Vagina (tissue), 2 donors: ENCODE measurements around the gene FCN3. TPM values are rescaled to one million over a fixed set of nuclear protein-coding genes. Genes with fewer than 3 reads are reported as not detected.

Experiments
- DNase-seq, 2 donors: peaks; one replicate each; pipeline ENCODE4 v3.0.0-alpha.2; 2017; ENCODE audit errors: extremely low spot score in 2 of 2
- H3K27ac ChIP-seq: fragments of 200-600 bp; sonication (generic); one replicate; pipeline ENCODE4 v1.5.1; 2019
- H3K27me3 ChIP-seq: fragments of 200-600 bp; sonication (generic); one replicate; pipeline ENCODE4 v1.5.1; 2019
- H3K36me3 ChIP-seq, 2 donors: fragments of 200-600 bp; sonication (generic); one replicate each; pipeline ENCODE4 v1.5.1; 2017 to 2019
- H3K4me1 ChIP-seq: fragments of 200-600 bp; sonication (generic); one replicate; pipeline ENCODE4 v1.5.1; 2019
- H3K4me3 ChIP-seq, 2 donors: fragments of 200-600 bp; sonication (generic); 1 replicate in 1 of 2; 2 replicates in 1 of 2; pipeline ENCODE4 v1.5.1; 2016 to 2019
- H3K9me3 ChIP-seq: fragments of 200-600 bp; sonication (generic); one replicate; pipeline ENCODE4 v1.5.1; 2019
- POLR2A ChIP-seq, 2 donors: fragments of 450-650 bp; IDR thresholded peaks; one replicate each; pipeline ENCODE4 v1.6.1; 2017; ENCODE audit warnings: antibody characterized with exemption in 2 of 2, mild to moderate bottlenecking in 2 of 2, moderate library complexity in 2 of 2
- POLR2AphosphoS5 ChIP-seq, 2 donors: sonication (generic); formaldehyde crosslinking; IDR thresholded peaks; one replicate each; pipeline ENCODE4 v1.9.0; 2017; ENCODE audit warnings: antibody characterized with exemption in 2 of 2, mild to moderate bottlenecking in 2 of 2, low read depth in 1 of 2; ENCODE audit not compliant: insufficient read depth in 1 of 2
- intact Hi-C: fragments of 100-400 bp; cut with DNase I; formaldehyde crosslinking; loops from one replicate; pipeline ENCODE4 v1.15.1; 2023
- total RNA-seq: library from RNA; depleted of rRNA; stranded (reverse); fragments of >200 nt; gene quantifications from one replicate; pipeline ENCODE4 v1.2.3, GENCODE V29; 2016
- TF ChIP-seq, protein P1 (sequence below), 3 experiments: fragments of 450-650 bp in 2 of 3; fragments of 200-600 bp in 1 of 3; sonication (generic) in 1 of 3; IDR thresholded peaks; one replicate each; pipeline ENCODE4 v1.5.1; 2017 to 2019; ENCODE audit warnings: antibody characterized with exemption in 3 of 3, mild to moderate bottlenecking in 2 of 3, moderate library complexity in 2 of 3

Gene FCN3
- total RNA-seq, 1 donor from 2014 or later, result 1.7 TPM

DNA sequence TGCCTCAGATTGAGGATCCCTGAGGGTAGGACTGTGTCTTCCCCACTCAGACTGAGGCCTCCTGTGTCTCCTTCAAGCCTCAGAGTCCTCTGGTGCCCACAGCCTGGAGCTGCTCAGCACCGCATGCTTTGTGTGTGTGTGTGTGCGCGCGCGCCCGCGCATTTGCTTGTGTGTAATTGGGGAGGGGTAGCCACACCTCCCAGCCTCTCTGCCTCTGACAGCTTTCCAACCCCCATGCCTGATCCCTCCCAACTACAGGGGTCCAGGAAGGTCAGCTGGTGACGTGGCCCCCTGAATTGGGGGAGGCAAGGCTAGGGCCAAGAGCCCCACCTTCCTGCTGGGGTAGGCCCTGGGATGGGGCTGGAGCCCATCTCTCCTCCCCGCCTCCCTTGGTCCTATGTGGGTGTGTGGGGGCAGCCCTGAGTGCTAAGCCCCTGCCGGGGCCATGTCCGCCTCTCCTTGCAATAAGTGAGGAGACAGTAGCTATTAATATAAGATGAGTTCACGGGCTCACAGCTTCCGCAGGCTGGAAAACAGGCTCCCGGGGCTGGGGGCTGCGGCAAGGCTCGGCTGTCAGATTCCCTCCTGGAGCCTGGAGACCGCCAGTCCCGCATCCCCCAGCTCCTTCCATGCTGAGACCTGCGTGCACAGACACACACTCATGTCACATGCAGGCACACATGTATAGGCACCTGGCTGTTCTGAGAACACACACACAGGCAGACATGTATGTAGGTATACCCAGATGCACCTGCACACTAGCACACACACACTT is 24.8 kb upstream of the FCN3 start:
- no peak for DNase-seq
- Histone ChIP-seq H3K9me3 (no peaks in the 10 kb centered on the region), H3K36me3 (no peaks in the 10 kb centered on the region), H3K4me1 (peaks cover 58% of the 10 kb centered on the region), H3K27ac (no peak overlapping the region), H3K4me3 (no peak overlapping the region), H3K27me3 (no peaks in the 10 kb centered on the region)
- intact Hi-C loops, result loop anchor here (5.0 to 10.0 kb wide), 2 partner anchors 208 to 265 kb away; no protein-coding TSS in a partner anchor
- TF ChIP-seq POLR2AphosphoS5 (IDR thresholded peaks at IDR 0.05; ENCODE audit: insufficient read depth in 1 of 2, low read depth in 1 of 2) (no peak), POLR2A (IDR thresholded peaks at IDR 0.05) (no peak)
- TF ChIP-seq, protein P1, sequence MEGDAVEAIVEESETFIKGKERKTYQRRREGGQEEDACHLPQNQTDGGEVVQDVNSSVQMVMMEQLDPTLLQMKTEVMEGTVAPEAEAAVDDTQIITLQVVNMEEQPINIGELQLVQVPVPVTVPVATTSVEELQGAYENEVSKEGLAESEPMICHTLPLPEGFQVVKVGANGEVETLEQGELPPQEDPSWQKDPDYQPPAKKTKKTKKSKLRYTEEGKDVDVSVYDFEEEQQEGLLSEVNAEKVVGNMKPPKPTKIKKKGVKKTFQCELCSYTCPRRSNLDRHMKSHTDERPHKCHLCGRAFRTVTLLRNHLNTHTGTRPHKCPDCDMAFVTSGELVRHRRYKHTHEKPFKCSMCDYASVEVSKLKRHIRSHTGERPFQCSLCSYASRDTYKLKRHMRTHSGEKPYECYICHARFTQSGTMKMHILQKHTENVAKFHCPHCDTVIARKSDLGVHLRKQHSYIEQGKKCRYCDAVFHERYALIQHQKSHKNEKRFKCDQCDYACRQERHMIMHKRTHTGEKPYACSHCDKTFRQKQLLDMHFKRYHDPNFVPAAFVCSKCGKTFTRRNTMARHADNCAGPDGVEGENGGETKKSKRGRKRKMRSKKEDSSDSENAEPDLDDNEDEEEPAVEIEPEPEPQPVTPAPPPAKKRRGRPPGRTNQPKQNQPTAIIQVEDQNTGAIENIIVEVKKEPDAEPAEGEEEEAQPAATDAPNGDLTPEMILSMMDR (IDR thresholded peaks at IDR 0.05), result no peak

DNA sequence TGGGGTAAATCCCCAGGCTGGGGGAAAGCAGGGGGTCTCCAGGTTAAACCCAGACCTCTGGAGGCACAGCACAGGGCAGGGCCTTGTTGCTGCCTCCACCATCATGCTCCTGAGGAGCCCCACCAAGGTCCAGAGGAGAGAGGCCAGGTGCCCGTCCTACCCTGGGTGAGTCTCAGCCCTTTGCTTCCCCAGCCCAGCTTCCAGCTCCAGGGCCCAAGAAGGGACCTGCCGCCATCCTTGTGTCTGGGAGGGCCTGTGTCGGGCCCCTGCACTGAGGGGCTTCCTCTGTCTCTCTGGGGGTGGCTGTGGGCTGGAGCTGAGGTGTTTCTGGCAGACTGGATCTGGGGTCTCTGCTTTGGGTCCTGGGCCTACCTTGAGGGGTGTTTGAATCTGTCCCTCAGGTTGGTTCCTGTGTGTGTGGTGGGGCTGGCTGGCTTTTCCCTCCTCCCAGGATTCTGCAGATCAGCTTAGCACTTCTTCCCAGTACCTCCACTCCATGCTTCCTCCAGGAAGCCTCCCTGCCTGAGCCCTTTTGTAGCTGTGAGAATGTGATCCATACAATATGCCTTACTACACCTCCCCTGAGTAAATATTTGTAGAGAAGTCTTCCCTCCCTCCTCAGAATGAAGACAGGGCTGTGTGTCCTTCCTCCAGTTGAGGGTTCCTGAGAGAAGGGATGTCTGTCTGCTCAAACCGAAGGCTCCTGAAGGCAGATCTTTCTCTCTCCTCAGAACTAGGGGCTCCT is 24.0 kb upstream of the FCN3 start:
- H3K27ac ChIP-seq, result no peak overlapping the region
- H3K36me3 ChIP-seq, result no peaks in the 10 kb centered on the region
- no peak for DNase-seq
- H3K9me3 ChIP-seq, result no peaks in the 10 kb centered on the region
- intact Hi-C loops, result loop anchor here (10.0 kb wide), 1 partner anchor 266 kb away; no protein-coding TSS in a partner anchor
- no peaks in the 10 kb centered on the region for H3K27me3 ChIP-seq
- H3K4me3 ChIP-seq, result no peak overlapping the region
- TF ChIP-seq POLR2A (IDR thresholded peaks at IDR 0.05) (no peak), POLR2AphosphoS5 (IDR thresholded peaks at IDR 0.05; ENCODE audit: insufficient read depth in 1 of 2, low read depth in 1 of 2) (no peak)
- TF ChIP-seq, protein P1 (IDR thresholded peaks at IDR 0.05), result no peak
- H3K4me1 ChIP-seq, result peaks cover 49% of the 10 kb centered on the region

DNA sequence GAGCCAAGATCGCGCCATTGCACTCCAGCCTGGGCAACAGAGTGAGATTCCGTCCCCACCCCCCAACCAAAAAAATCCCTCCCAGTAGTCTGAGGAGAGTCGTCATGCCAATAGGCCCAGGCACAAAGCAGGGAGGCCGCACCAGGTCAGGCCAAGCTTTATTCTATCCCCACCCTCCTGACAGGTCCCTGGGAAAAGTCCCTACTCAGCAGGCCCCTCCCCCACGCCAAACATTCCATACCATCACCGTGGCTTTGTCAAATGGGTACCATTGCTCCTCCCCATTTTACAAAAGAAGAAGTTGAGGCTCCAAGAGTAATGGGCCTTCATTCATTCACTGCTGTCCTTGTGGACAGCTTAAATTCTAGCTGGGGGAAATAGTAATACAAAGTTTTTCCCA is 23.1 kb upstream of the FCN3 start:
- Histone ChIP-seq H3K4me3 (no peak overlapping the region), H3K27ac (no peak overlapping the region), H3K36me3 (no peaks in the 10 kb centered on the region), H3K27me3 (no peaks in the 10 kb centered on the region), H3K9me3 (no peaks in the 10 kb centered on the region), H3K4me1 (peaks cover 41% of the 10 kb centered on the region)
- DNase-seq, result no peak
- TF ChIP-seq, protein P1 (IDR thresholded peaks at IDR 0.05), result no peak
- TF ChIP-seq POLR2AphosphoS5 (IDR thresholded peaks at IDR 0.05; ENCODE audit: insufficient read depth in 1 of 2, low read depth in 1 of 2), result no peak
- no peak for TF ChIP-seq POLR2A (IDR thresholded peaks at IDR 0.05)
- intact Hi-C loops, result loop anchor here (10.0 kb wide), 1 partner anchor 267 kb away; no protein-coding TSS in a partner anchor

DNA sequence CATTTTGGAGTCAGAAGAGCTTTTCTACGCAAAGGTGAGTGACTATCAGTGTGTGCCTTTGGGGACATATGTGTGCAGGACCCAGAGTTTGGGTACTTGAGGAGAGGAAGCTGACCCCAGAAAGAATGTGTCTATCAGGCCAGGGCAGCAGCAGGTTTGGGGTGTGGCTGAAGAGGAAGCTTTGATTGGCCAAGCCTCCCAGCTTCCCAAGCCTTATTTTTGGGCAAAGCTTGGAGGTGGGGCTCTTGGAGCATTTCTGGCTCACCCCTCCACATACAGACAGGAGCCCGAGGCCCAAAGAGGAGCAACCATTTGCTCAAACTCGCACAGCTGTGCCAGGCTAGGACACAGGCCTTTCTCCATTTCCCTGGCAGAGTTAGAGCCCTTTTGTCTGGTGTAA is 22.5 kb upstream of the FCN3 start:
- intact Hi-C loops, result loop anchor here (10.0 kb wide), 1 partner anchor 268 kb away; no protein-coding TSS in a partner anchor
- Histone ChIP-seq H3K36me3 (no peaks in the 10 kb centered on the region), H3K4me1 (peaks cover 36% of the 10 kb centered on the region), H3K4me3 (no peak overlapping the region), H3K27ac (no peak overlapping the region), H3K27me3 (no peaks in the 10 kb centered on the region), H3K9me3 (no peaks in the 10 kb centered on the region)
- no peak for DNase-seq
- TF ChIP-seq POLR2AphosphoS5 (IDR thresholded peaks at IDR 0.05; ENCODE audit: insufficient read depth in 1 of 2, low read depth in 1 of 2) (no peak), POLR2A (IDR thresholded peaks at IDR 0.05) (no peak)
- TF ChIP-seq, protein P1 (IDR thresholded peaks at IDR 0.05), result no peak
